K562 (cell line): ENCODE data around the gene CEP78. TPM values are rescaled to one million over a fixed set of nuclear protein-coding genes. Genes with fewer than 3 reads are reported as not detected.

Experiments
- ATAC-seq: fragments of 200-7000 bp; cut with Tn5 transposase; 3 replicates; pipeline ENCODE4 v1.9.1; 2020; ENCODE audit warnings: moderate library complexity
- BruUV-seq: library from RNA; stranded (reverse); fragments of 400-500 nt; replicated peaks from 2 replicates; lab custom pipeline; 2021; lab: Mats Ljungman, UMichigan
- CTCF ChIA-PET: fragments of 300-600 bp; formaldehyde crosslinking; extraction: SDS; loops from one replicate; lab custom pipeline; 2021; ENCODE audit warnings: low intra/inter-chr PET ratio; lab: Yijun Ruan, JAX
- POLR2A ChIA-PET: fragments of 300-600, 350-650 bp; sonication (Branson Sonifier 250); formaldehyde crosslinking; extraction: SDS; loops from one replicate; lab custom pipeline; 2021; ENCODE audit warnings: antibody characterized with exemption, inconsistent platforms; lab: Yijun Ruan, JAX
- DNase-seq, 4 experiments: peaks; one replicate each; pipeline versions ENCODE4 v3.0.0 to v3.0.0-alpha.2; 2011 to 2018; ENCODE audit warnings: low spot score in 3 of 4, mixed read lengths in 3 of 4; ENCODE audit errors: extremely low read depth in 1 of 4
- FAIRE-seq: peaks from 2 replicates; lab custom pipeline; 2011; peaks lifted over from hg19 to GRCh38; lab: Jason Lieb, UNC
- H2AFZ ChIP-seq: 2 replicates; pipeline ENCODE4 v1.6.0; 2011; ENCODE audit warnings: low read depth, low read length, control low read depth, inconsistent platforms
- H3K27ac ChIP-seq: fragments of 200-600 bp; 3 replicates; pipeline ENCODE4 v1.8.0; 2011; ENCODE audit warnings: low read depth, mild to moderate bottlenecking, control low read depth, inconsistent platforms, low read length, moderate library complexity, mixed read lengths; ENCODE audit errors: extremely low read depth
- H3K27me3 ChIP-seq, 2 experiments: fragments of 300-600 bp in 1 of 2; 2 replicates in 1 of 2; 3 replicates in 1 of 2; pipeline versions ENCODE4 v1.6.0 to v1.8.0; 2011; ENCODE audit warnings: inconsistent platforms in 2 of 2, low read length in 2 of 2, mild to moderate bottlenecking in 1 of 2, mixed read lengths in 1 of 2, moderate library complexity in 1 of 2; ENCODE audit not compliant: control insufficient read depth in 2 of 2, insufficient read depth in 2 of 2
- H3K36me3 ChIP-seq: fragments of 300-600 bp; 3 replicates; pipeline ENCODE4 v1.8.0; 2011; ENCODE audit warnings: mild to moderate bottlenecking, low read length, inconsistent platforms; ENCODE audit not compliant: control insufficient read depth, insufficient read depth
- H3K4me1 ChIP-seq, 2 experiments: fragments of 200-600 bp in 1 of 2; replicated peaks in 1 of 2; 2 replicates in 1 of 2; 3 replicates in 1 of 2; pipeline versions ENCODE4 v1.5.1 to v1.8.0; 2011; ENCODE audit warnings: inconsistent platforms in 2 of 2, low read length in 2 of 2, mild to moderate bottlenecking in 1 of 2, mixed read lengths in 1 of 2, moderate library complexity in 1 of 2; ENCODE audit not compliant: control insufficient read depth in 2 of 2, insufficient read depth in 2 of 2
- H3K4me2 ChIP-seq: 2 replicates; pipeline ENCODE4 v1.6.1; 2011; ENCODE audit warnings: low read length, control low read depth, inconsistent platforms, mixed read lengths; ENCODE audit not compliant: insufficient read depth
- H3K4me3 ChIP-seq: fragments of 200-600 bp; sonication (generic), shearing (Covaris generic); 2 replicates; pipeline ENCODE4 v1.5.1; 2016; ENCODE audit warnings: control low read depth, inconsistent platforms
- H3K79me2 ChIP-seq: fragments of 200-600 bp; 3 replicates; pipeline ENCODE4 v1.8.0; 2011; ENCODE audit warnings: low read length, inconsistent platforms; ENCODE audit not compliant: control insufficient read depth, insufficient read depth
- H3K9ac ChIP-seq, 2 experiments: 2 replicates each; pipeline versions ENCODE4 v1.6.0 to v1.6.1; 2011; ENCODE audit warnings: low read depth in 2 of 2, low read length in 2 of 2, control low read depth in 1 of 2, inconsistent platforms in 1 of 2, mild to moderate bottlenecking in 1 of 2, mixed read lengths in 1 of 2; ENCODE audit not compliant: insufficient read depth in 1 of 2
- H3K9me1 ChIP-seq: one replicate; pipeline ENCODE4 v1.6.0; 2011; ENCODE audit warnings: inconsistent platforms, mild to moderate bottlenecking, low read length, moderate library complexity; ENCODE audit not compliant: control insufficient read depth, insufficient read depth
- H3K9me3 ChIP-seq: replicated peaks from 2 replicates; pipeline ENCODE4 v1.5.1; 2011; ENCODE audit warnings: low read depth, low read length, inconsistent platforms; ENCODE audit not compliant: control insufficient read depth, insufficient read depth
- H4K20me1 ChIP-seq: replicated peaks from 2 replicates; pipeline ENCODE4 v1.6.1; 2011; ENCODE audit warnings: low read length, inconsistent platforms, mixed read lengths; ENCODE audit not compliant: control insufficient read depth, insufficient read depth
- FOXJ3 ChIP-seq: sonication (generic); formaldehyde crosslinking; IDR thresholded peaks from 2 replicates; pipeline ENCODE4 v1.4.0; 2020; ENCODE audit warnings: mild to moderate bottlenecking, missing genetic modification reagents
- KLF16 ChIP-seq: IDR thresholded peaks from 2 replicates; pipeline ENCODE4 v1.6.1; 2016; ENCODE audit warnings: antibody characterized with exemption
- MAX ChIP-seq: sonication (generic); formaldehyde crosslinking; IDR thresholded peaks from 2 replicates; pipeline ENCODE4 v1.9.0; 2022; ENCODE audit warnings: mild to moderate bottlenecking, missing genetic modification reagents
- MYBL2 ChIP-seq, 2 experiments: fragments of 450-650 bp in 1 of 2; sonication (generic) in 1 of 2; formaldehyde crosslinking in 1 of 2; IDR thresholded peaks; 2 replicates each; pipeline versions ENCODE4 v1.6.1 to v1.8.1; 2017 to 2022; ENCODE audit warnings: borderline replicate concordance in 1 of 2, inconsistent platforms in 1 of 2, low read depth in 1 of 2, mild to moderate bottlenecking in 1 of 2, missing genetic modification reagents in 1 of 2, moderate library complexity in 1 of 2
- NR2F6 ChIP-seq: fragments of 450-650 bp; formaldehyde crosslinking; IDR thresholded peaks from 2 replicates; pipeline ENCODE4 v1.4.0; 2020; ENCODE audit warnings: mild to moderate bottlenecking
- RBM39 ChIP-seq: fragments of 200-400 bp; formaldehyde crosslinking; optimal IDR thresholded peaks from 2 replicates; pipeline ENCODE3; 2018; ENCODE audit warnings: low read depth, low read length
- TRIM24 ChIP-seq, 2 experiments: fragments of 450-650 bp; IDR thresholded peaks; 2 replicates each; pipeline ENCODE4 v1.6.1; 2016
- ZNF24 ChIP-seq: fragments of 450-650 bp; IDR thresholded peaks from 2 replicates; pipeline ENCODE4 v1.6.1; 2016
- in situ Hi-C: fragments of 300-500 bp; cut with MboI; formaldehyde crosslinking; loops from 4 replicates; pipeline ENCODE4 v1.15.0; 2018; ENCODE audit warnings: inconsistent platforms, mixed read lengths
- intact Hi-C: fragments of 100-400 bp; cut with micrococcal nuclease; formaldehyde crosslinking; loops from 2 replicates; pipeline ENCODE4 v1.14.2; 2022
- polyA plus RNA-seq, 8 experiments: library from polyadenylated mRNA; depleted of rRNA in 4 of 8; stranded (reverse) in 5 of 8; unstranded in 3 of 8; fragments of >200 nt; fragmentation: Nextera tagmentation in 2 of 8; fragmentation: Illumina TruSeq in 1 of 8; extraction: Ambion mirVana in 2 of 8; extraction: Trizol in 1 of 8; gene quantifications; 2 replicates each; pipeline versions ENCODE4 v1.2.1 to v1.2.3, GENCODE V29; 2011 to 2014; ENCODE audit warnings: inconsistent platforms in 1 of 8, missing spikeins in 1 of 8
- total RNA-seq, 7 experiments: library from RNA; depleted of rRNA in 6 of 7; stranded (reverse); fragments of >200 nt in 6 of 7; fragmentation: Illumina TruSeq in 2 of 7; extraction: Trizol in 2 of 7; gene quantifications; 2 replicates each; pipeline versions ENCODE4 v1.2.1 to v1.2.3, GENCODE V29; 2011 to 2021; ENCODE audit warnings: low replicate concordance in 1 of 7
- TF ChIP-seq, protein P1 (sequence below), 2 experiments: fragments of 450-650 bp in 1 of 2; sonication (generic) in 1 of 2; formaldehyde crosslinking in 1 of 2; IDR thresholded peaks; 2 replicates each; pipeline versions ENCODE4 v1.7.1 to v1.9.0; 2016 to 2022; ENCODE audit warnings: inconsistent platforms in 1 of 2, mild to moderate bottlenecking in 1 of 2, missing genetic modification reagents in 1 of 2

Gene CEP78
- total and polyA plus RNA-seq, 9 of the 15 experiments (the other 6 are each of a cell fraction or from before 2014, with no cell fraction given) = 3.5 to 26.0 (median 21.5) TPM

DNA sequence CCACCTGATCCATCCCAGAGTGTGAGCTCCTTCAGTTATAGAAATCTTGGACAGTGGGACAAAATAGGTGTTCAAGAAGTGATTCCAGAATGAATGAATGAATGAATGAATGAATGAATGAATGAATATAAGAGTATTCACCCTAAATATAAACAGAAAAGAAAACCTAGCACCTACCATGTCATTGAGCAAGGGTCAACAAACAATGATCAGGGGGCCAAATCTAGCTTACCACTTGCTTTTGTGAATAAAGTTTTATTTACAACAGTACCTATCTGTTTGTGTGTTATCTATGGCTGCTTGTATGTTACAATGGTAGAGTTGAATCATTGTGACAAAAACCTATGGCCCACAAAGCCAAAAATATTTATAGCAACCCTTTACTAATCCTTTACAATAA is 43.9 kb upstream of the CEP78 start:
- Histone ChIP-seq H3K9me1 (no peaks in the 10 kb centered on the region), H4K20me1 (no peaks in the 10 kb centered on the region), H3K79me2 (no peaks in the 10 kb centered on the region), H3K36me3 (no peaks in the 10 kb centered on the region), H3K27ac (no peak overlapping the region), H2AFZ (no peak overlapping the region), H3K27me3 (no peaks in the 10 kb centered on the region), H3K9ac (no peak overlapping the region), H3K4me2 (no peak overlapping the region), H3K4me3 (no peak overlapping the region), H3K9me3 (no peaks in the 10 kb centered on the region), H3K4me1 (no peaks in the 10 kb centered on the region)
- ChIA-PET CTCF (no interaction called here), POLR2A (interaction anchor here (0.6 kb wide), 1 partner anchor 121 kb away, joined by 3 read pairs; no protein-coding TSS in a partner anchor)
- intact Hi-C loops (no loop called here), in situ Hi-C loops (no loop called here)
- TF ChIP-seq MAX (CRISPR knock-in tag) (no peak), KLF16 (no peak), MYBL2 (IDR thresholded peaks at IDR 0.05; ENCODE audit: low read depth) (no peak), MYBL2 (CRISPR knock-in tag; IDR thresholded peaks at IDR 0.05; ENCODE audit: borderline replicate concordance) (no peak), RBM39 (no peak), NR2F6 (CRISPR knock-in tag) (no peak), ZNF24 (peak; percentile 65), TRIM24 (IDR thresholded peaks at IDR 0.05) (no peak), FOXJ3 (CRISPR knock-in tag) (no peak)
- TF ChIP-seq, protein P1, sequence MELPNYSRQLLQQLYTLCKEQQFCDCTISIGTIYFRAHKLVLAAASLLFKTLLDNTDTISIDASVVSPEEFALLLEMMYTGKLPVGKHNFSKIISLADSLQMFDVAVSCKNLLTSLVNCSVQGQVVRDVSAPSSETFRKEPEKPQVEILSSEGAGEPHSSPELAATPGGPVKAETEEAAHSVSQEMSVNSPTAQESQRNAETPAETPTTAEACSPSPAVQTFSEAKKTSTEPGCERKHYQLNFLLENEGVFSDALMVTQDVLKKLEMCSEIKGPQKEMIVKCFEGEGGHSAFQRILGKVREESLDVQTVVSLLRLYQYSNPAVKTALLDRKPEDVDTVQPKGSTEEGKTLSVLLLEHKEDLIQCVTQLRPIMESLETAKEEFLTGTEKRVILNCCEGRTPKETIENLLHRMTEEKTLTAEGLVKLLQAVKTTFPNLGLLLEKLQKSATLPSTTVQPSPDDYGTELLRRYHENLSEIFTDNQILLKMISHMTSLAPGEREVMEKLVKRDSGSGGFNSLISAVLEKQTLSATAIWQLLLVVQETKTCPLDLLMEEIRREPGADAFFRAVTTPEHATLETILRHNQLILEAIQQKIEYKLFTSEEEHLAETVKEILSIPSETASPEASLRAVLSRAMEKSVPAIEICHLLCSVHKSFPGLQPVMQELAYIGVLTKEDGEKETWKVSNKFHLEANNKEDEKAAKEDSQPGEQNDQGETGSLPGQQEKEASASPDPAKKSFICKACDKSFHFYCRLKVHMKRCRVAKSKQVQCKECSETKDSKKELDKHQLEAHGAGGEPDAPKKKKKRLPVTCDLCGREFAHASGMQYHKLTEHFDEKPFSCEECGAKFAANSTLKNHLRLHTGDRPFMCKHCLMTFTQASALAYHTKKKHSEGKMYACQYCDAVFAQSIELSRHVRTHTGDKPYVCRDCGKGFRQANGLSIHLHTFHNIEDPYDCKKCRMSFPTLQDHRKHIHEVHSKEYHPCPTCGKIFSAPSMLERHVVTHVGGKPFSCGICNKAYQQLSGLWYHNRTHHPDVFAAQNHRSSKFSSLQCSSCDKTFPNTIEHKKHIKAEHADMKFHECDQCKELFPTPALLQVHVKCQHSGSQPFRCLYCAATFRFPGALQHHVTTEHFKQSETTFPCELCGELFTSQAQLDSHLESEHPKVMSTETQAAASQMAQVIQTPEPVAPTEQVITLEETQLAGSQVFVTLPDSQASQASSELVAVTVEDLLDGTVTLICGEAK (IDR thresholded peaks at IDR 0.05) = peak; percentile 69
- TF ChIP-seq, protein P1 (CRISPR knock-in tag; IDR thresholded peaks at IDR 0.05) = no peak
- DNase-seq = no peak
- ATAC-seq = no peak
- BruUV-seq = no TSS peak
- no peak for FAIRE-seq
